HEK293T (cell line): ENCODE results near the gene BAIAP2L1.

Experiments
- BHLHE40 ChIP-seq: fragments of 450-650 bp; IDR thresholded peaks from 2 replicates; pipeline ENCODE4 v1.6.1; 2016; ENCODE audit warnings: mild to moderate bottlenecking, moderate library complexity, borderline replicate concordance
- ELF4 ChIP-seq: fragments of 450-650 bp; IDR thresholded peaks from 2 replicates; pipeline ENCODE4 v1.6.1; 2017; ENCODE audit warnings: antibody characterized with exemption
- FOXK2 ChIP-seq: fragments of 450-650 bp; IDR thresholded peaks from 2 replicates; pipeline ENCODE4 v1.6.1; 2016; ENCODE audit warnings: mild to moderate bottlenecking
- FOXM1 ChIP-seq: fragments of 450-650 bp; IDR thresholded peaks from 2 replicates; pipeline ENCODE4 v1.6.1; 2017; ENCODE audit warnings: mild to moderate bottlenecking, borderline replicate concordance
- L3MBTL2 ChIP-seq: fragments of 450-650 bp; conservative IDR thresholded peaks from 2 replicates; pipeline ENCODE4 v1.6.1; 2016; ENCODE audit warnings: mild to moderate bottlenecking
- LEF1 ChIP-seq: fragments of 450-650 bp; IDR thresholded peaks from 2 replicates; pipeline ENCODE4 v1.6.1; 2017; ENCODE audit warnings: mild to moderate bottlenecking, borderline replicate concordance
- SP1 ChIP-seq: fragments of 450-650 bp; IDR thresholded peaks from 2 replicates; pipeline ENCODE4 v1.6.1; 2017
- SUZ12 ChIP-seq: fragments of 450-650 bp; IDR thresholded peaks from 2 replicates; pipeline ENCODE4 v1.6.1; 2016; ENCODE audit warnings: mild to moderate bottlenecking
- TARDBP ChIP-seq: fragments of 450-650 bp; IDR thresholded peaks from 2 replicates; pipeline ENCODE4 v1.6.1; 2016
- ZNF384 ChIP-seq: fragments of 450-650 bp; IDR thresholded peaks from 2 replicates; pipeline ENCODE4 v1.6.1; 2016

- TF ChIP-seq SP1, result no peak
- TF ChIP-seq ZNF384, result no peak
- no peak for TF ChIP-seq TARDBP
- TF ChIP-seq BHLHE40, result no peak
- TF ChIP-seq L3MBTL2, result no peak
- no peak for TF ChIP-seq FOXK2
- no peak for TF ChIP-seq LEF1
- no peak for TF ChIP-seq FOXM1
- no peak for TF ChIP-seq SUZ12
- no peak for TF ChIP-seq ELF4
Measured at GRCh38 chr7:98374285-98374680, 26.6 kb downstream of the BAIAP2L1 start.
